Stomach (tissue), 9 donors: ENCODE results near the gene CALM3. TPM values are rescaled to one million over a fixed set of nuclear protein-coding genes. Genes with fewer than 3 reads are reported as not detected.

Experiments used
- DNase-seq, 2 donors: peaks; one replicate each; pipeline versions ENCODE4 v3.0.0 to v3.0.0-alpha.2; 2013 to 2019
- H3K27ac ChIP-seq, 5 donors: fragments of 200-600 bp in 4 of 5; sonication (generic) in 4 of 5; one replicate each; pipeline ENCODE4 v1.5.1; 2013 to 2019; ENCODE audit warnings: mild to moderate bottlenecking in 1 of 5, moderate library complexity in 1 of 5
- H3K27me3 ChIP-seq, 3 donors: fragments of 200-600 bp; sonication (generic); one replicate each; pipeline ENCODE4 v1.5.1; 2017 to 2019; ENCODE audit warnings: mixed run types in 1 of 3
- H3K36me3 ChIP-seq, 4 donors: fragments of 200-600 bp; sonication (generic); 1 replicate in 3 of 4; 2 replicates in 1 of 4; pipeline ENCODE4 v1.5.1; 2016 to 2019
- H3K4me1 ChIP-seq, 4 donors: fragments of 200-600 bp; sonication (generic); one replicate each; pipeline ENCODE4 v1.5.1; 2016 to 2019
- H3K4me3 ChIP-seq, 4 donors: fragments of 200-600 bp; sonication (generic) in 3 of 4; one replicate each; pipeline ENCODE4 v1.5.1; 2016 to 2019; ENCODE audit warnings: mild to moderate bottlenecking in 1 of 4
- H3K9me3 ChIP-seq, 4 donors: fragments of 200-600 bp; sonication (generic); one replicate each; pipeline ENCODE4 v1.5.1; 2016 to 2019
- EP300 ChIP-seq: sonication (generic); formaldehyde crosslinking; IDR thresholded peaks from one replicate; pipeline ENCODE4 v1.6.1; 2017; ENCODE audit warnings: antibody characterized with exemption
- POLR2A ChIP-seq, 4 donors: fragments of 450-650 bp; IDR thresholded peaks; one replicate each; pipeline ENCODE4 v1.6.1; 2016; ENCODE audit warnings: antibody characterized with exemption in 4 of 4, control low read depth in 2 of 4, mild to moderate bottlenecking in 1 of 4, moderate library complexity in 1 of 4
- POLR2AphosphoS5 ChIP-seq, 3 donors: sonication (generic); formaldehyde crosslinking; IDR thresholded peaks; one replicate each; pipeline ENCODE4 v1.6.1; 2016; ENCODE audit warnings: antibody characterized with exemption in 3 of 3
- WGBS, 5 donors: extraction: QIAGEN DNeasy Blood & Tissue Kit in 3 of 5; methylation state at CpG; one replicate each; pipeline versions ENCODE4 v1.1.5 to v1.1.7; 2013 to 2018; 5-methylcytosine and 5-hydroxymethylcytosine counted together
- intact Hi-C: fragments of 100-400 bp; cut with DNase I; formaldehyde crosslinking; loops from one replicate; pipeline ENCODE4 v1.15.1; 2023; ENCODE audit warnings: low total_unique reads
- polyA plus RNA-seq, 3 donors: library from polyadenylated mRNA; stranded (reverse); fragments of 200-250 nt; gene quantifications; one replicate each; pipeline ENCODE4 v1.2.3, GENCODE V29; 2013
- total RNA-seq, 5 donors: library from RNA; depleted of rRNA; stranded (reverse); fragments of >200 nt; gene quantifications; one replicate each; pipeline versions ENCODE4 v1.1.0 to v1.2.3, GENCODE V29; 2014 to 2016
- TF ChIP-seq, protein P1 (sequence below), 7 experiments: fragments of 450-650 bp in 4 of 7; fragments of 200-600 bp in 3 of 7; sonication (generic) in 3 of 7; IDR thresholded peaks; one replicate each; pipeline ENCODE4 v1.5.1; 2016 to 2019; ENCODE audit warnings: antibody characterized with exemption in 7 of 7, control low read depth in 2 of 7, mild to moderate bottlenecking in 1 of 7
- donor health status: healthy with polysubstance abuse.
- donor health status: Bipolar disorder and iron deficiency.
- donor health status: healthy.

The CALM3 gene
- total and polyA plus RNA-seq, 8 donors, result 84.2 to 203 (median 112) TPM

DNA sequence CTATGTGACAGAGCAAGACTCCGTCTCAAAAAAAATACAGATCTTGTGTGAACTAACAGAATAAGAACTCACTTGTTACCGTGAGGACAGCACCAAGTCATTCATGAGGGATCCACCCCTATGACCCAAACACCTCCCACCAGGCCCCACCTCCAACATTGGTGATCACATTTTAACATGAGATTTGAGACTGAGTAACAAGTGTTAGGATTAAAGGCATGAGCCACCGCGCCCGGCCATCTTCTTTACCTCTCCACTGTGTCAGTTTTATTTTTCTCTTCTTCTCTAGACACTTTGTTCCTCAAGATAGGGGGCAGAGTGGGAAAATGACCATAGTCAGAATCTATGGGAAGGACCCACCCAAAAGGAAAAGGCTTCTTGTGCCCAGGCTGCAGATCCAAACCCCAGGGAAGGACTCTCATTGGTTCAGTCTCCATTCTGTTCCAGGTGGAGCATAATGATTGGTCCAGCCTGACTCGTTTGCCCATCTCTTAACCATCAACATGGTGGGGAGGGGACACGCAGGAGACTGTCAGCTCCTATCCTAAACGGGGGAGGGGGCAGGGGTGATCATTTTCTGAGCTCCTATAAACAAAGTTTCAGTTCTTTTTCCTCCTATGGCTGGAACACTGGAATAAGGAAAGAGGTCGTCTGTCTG, 1.3 kb upstream of the CALM3 start:
- Histone ChIP-seq H3K27ac (peak overlapping the region; percentile 94 to 99 (median 96)), H3K4me1 (peaks cover 26 to 39% (median 35%) of the 10 kb centered on the region in 4 donors), H3K9me3 (no peaks in the 10 kb centered on the region), H3K4me3 (peak overlapping the region; percentile 80 to 100 (median 96)), H3K36me3 (no peaks in the 10 kb centered on the region), H3K27me3 (no peaks in the 10 kb centered on the region)
- no peak for DNase-seq
- intact Hi-C loops, result no loop called here
- TF ChIP-seq, protein P1, sequence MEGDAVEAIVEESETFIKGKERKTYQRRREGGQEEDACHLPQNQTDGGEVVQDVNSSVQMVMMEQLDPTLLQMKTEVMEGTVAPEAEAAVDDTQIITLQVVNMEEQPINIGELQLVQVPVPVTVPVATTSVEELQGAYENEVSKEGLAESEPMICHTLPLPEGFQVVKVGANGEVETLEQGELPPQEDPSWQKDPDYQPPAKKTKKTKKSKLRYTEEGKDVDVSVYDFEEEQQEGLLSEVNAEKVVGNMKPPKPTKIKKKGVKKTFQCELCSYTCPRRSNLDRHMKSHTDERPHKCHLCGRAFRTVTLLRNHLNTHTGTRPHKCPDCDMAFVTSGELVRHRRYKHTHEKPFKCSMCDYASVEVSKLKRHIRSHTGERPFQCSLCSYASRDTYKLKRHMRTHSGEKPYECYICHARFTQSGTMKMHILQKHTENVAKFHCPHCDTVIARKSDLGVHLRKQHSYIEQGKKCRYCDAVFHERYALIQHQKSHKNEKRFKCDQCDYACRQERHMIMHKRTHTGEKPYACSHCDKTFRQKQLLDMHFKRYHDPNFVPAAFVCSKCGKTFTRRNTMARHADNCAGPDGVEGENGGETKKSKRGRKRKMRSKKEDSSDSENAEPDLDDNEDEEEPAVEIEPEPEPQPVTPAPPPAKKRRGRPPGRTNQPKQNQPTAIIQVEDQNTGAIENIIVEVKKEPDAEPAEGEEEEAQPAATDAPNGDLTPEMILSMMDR (IDR thresholded peaks at IDR 0.05), result no peak
- TF ChIP-seq POLR2A (IDR thresholded peaks at IDR 0.05) (no peak), EP300 (no peak), POLR2AphosphoS5 (IDR thresholded peaks at IDR 0.05) (no peak)
- 61 to 68% (median 66%) methylated on average over 9 of the region's 9 CpGs for WGBS, 5 donors

DNA sequence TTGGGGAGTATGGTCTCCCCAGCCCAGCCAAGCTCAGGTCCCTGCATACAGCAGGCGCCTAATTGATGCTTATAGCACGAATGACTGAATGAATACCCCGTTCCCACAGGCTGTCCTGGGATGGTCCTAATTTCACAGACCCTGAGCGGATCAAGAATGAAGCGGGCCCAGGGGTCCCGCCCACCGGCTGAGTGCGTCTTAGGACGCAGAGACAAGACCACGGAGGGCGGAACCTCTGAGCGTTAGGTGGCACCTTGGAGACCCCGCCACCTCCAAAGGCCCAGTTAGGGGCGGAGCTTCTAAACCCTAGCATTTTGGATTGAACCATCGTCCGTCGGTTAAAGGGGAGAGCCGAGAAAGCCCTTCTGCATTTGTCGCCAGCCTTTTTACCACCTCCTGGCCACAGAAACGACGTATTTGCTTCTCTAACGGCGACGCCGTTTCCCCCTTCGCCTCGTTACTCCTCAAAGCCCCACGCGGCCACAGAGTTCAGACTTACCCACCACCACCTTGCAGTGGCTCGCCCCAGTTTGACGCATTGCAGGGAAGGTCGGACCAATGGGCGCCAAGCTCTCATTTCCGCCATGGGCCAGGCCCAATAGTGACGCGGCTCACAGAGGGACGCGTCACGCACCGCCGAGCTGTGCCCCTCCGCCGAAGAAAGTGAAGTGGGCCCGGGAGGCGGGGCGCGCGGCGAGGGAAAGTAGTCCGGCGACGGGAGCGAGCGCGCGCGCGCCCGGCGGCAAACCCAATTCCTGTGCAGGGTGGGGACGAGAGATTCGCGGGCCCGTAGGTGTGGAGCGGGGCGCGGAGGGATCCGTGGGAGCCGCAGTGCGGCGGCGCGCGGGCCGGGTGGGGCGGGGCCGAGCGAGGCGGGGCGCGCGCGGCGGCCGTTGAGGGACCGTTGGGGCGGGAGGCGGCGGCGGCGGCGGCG, 479 bp upstream of the CALM3 start:
- H3K27me3 ChIP-seq, result no peaks in the 10 kb centered on the region
- H3K4me3 ChIP-seq, result peak overlapping the region; percentile 80 to 100 (median 96)
- intact Hi-C loops, result no loop called here
- peaks cover 4 to 6% (median 5%) of the 10 kb centered on the region in 4 donors for H3K36me3 ChIP-seq
- 1 to 2% (median 1%) methylated on average over 55 to 93 of the region's 93 CpGs for WGBS, 5 donors
- DNase-seq, result peak; percentile 98 to 99
- H3K27ac ChIP-seq, result peak overlapping the region; percentile 94 to 99 (median 96)
- H3K9me3 ChIP-seq, result no peaks in the 10 kb centered on the region
- TF ChIP-seq, protein P1 (IDR thresholded peaks at IDR 0.05), result no peak
- TF ChIP-seq EP300, result no peak
- peak; percentile 54 to 81 (median 72) for TF ChIP-seq POLR2AphosphoS5 (IDR thresholded peaks at IDR 0.05)
- peak in 1 of 4 donors; percentile 25 for TF ChIP-seq POLR2A (IDR thresholded peaks at IDR 0.05)
- H3K4me1 ChIP-seq, result peaks cover 31 to 47% (median 42%) of the 10 kb centered on the region in 4 donors

DNA sequence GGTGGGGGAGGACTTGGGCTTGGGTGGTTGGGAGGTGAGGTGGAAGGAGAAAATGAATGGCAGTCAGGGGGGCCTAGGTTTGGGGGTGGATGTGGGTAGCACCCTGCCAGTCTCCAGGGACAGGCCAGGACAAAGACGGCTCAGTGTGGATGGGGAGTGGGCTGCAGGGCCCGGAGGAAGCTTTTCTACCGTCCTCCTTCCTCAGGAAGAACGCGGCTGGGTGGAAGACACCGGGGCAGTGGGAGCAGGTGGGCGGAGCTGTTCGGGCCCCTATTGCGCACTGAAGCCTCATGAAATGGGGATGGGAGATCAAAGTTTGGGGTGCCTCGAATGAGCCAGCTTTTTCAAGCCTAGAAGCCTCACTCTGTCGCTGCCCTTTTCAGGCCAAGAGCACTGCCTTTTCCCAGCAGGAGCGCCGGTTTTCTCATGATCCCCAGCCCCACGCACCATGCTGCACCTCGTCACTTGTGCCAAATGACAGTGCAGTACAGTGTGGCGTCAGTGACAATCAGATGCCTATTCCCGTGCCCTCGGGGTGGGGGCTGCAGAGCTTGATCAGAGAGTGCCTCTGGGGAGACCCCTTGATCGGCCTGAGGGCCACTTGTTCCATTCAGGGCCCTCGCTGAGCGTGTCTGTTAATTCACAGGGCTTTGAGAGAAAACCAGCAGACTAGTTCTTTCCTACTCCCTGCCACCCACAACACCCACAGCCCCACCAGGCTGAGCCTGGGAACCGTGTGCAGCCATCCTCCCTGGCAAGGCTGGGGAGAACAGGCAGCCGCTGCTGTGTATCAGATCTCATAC, 1.5 kb downstream of the CALM3 start:
- intact Hi-C loops, result no loop called here
- 6 to 13% (median 7%) methylated on average over 20 to 23 of the region's 23 CpGs for WGBS, 5 donors
- Histone ChIP-seq H3K9me3 (no peaks in the 10 kb centered on the region), H3K36me3 (peaks cover 23 to 26% (median 25%) of the 10 kb centered on the region in 4 donors), H3K27ac (peak overlapping the region; percentile 94 to 99 (median 96)), H3K4me1 (peaks cover 31 to 63% (median 47%) of the 10 kb centered on the region in 4 donors), H3K4me3 (peak overlapping the region; percentile 80 to 100 (median 96)), H3K27me3 (no peaks in the 10 kb centered on the region)
- TF ChIP-seq, protein P1 (IDR thresholded peaks at IDR 0.05), result no peak
- TF ChIP-seq POLR2A (IDR thresholded peaks at IDR 0.05) (no peak), EP300 (no peak), POLR2AphosphoS5 (IDR thresholded peaks at IDR 0.05) (no peak)
- no peak for DNase-seq
